NCI-H2029 treated with DMSO at 0.1 percent for 48 hours (cell line): Measurements from ENCODE around the gene MRGPRX3.

ENCODE experiments used
- DNase-seq: peaks from one replicate; lab custom pipeline; 2025; lab: John Stamatoyannopoulos, UW

Gene MRGPRX3

GRCh38 chr11:18168372-18168771, 36.0 kb downstream of the MRGPRX3 start:
- no peak for DNase-seq

DNA sequence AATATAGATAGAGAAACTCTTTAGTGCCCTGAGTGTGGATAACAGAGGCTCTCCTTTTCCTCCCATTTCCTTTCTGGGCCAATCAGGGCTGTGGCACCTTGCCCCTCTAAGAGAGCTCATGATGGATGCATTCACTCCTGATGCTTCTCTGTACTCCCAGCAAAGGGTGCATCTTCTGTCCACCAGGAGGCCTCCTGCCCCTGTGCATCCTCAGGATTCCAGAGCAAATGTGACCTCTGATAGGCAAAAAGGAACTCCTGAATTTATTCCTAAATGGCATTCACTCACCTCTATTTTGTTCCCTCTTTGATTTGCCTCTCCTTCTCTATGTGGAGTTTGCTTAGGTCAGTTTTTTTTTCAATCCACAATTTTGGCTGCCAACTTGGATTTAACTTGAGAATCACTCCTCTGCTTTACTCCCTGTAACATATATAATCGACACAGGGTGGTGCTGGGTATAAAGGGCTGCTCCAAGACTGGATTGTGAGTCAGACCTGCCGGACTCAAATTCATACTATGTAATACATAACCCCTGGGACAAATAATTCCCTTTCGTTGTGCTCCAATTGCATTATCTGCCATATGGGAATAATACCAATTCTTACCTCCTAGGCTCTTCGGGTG, 39.1 kb downstream of the MRGPRX3 start:
- DNase-seq = no peak

DNA sequence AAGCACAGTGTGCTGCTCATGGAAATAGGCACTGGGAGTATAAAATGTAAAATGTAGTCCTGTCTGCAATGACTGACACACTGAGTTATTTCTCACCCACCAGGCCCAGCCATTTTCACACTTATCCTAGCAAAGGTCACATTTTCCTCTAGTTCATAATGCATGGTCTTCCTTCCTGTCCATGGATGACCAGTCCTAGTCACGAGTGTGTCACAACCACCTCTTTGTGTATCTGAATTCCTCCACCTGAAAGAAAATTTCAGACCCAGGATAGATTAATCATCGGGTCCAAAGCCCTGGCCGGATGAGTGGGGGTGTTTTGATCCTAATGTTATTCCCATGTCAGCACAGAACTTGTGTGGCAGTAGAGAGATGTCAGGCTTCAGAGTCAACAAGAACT, 40.3 kb downstream of the MRGPRX3 start, which contains the start of gene MRGPRX4:
MRGPRX4 (plus strand) TSS at position 172 of the 400 bp plus-strand sequence. CDS start 420 bp downstream, outside the sequence.
- no peak for DNase-seq

DNA sequence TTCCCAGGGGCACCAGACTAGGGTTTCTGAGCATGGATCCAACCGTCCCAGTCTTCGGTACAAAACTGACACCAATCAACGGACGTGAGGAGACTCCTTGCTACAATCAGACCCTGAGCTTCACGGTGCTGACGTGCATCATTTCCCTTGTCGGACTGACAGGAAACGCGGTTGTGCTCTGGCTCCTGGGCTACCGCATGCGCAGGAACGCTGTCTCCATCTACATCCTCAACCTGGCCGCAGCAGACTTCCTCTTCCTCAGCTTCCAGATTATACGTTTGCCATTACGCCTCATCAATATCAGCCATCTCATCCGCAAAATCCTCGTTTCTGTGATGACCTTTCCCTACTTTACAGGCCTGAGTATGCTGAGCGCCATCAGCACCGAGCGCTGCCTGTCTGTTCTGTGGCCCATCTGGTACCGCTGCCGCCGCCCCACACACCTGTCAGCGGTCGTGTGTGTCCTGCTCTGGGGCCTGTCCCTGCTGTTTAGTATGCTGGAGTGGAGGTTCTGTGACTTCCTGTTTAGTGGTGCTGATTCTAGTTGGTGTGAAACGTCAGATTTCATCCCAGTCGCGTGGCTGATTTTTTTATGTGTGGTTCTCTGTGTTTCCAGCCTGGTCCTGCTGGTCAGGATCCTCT, 41.0 kb downstream of the MRGPRX3 start:
- no peak for DNase-seq
